ENCODE measurements around the gene ANKRD29.

DNA sequence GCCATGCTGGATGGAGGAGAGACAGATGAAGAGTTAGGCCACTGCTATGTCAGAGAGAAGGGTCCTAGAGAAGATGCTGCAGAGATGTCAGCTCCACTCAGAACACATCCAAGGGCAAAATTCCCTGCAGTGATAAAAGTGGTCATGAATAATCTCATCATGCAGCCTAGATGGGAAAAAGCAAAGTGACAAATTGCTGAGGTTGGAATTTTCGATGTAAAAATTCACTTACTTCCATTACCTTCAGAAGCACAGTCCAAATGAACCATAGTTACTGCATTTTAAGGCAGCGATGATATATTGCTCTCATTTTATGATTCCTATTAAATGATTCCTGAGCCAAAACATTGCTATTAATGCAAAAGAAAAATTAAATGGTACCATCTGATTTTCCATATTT, 16.4 kb downstream of the ANKRD29 start:
- no peak for TF ChIP-seq RHOXF2B (CRISPR knock-in tag; conservative IDR thresholded peaks at IDR 0.05)
- no peak for TF ChIP-seq KAT7 (CRISPR knock-in tag; IDR thresholded peaks at IDR 0.05; ENCODE audit: borderline replicate concordance)
- TF ChIP-seq HDGF (IDR thresholded peaks at IDR 0.05), result no peak
- TF ChIP-seq, protein P1, sequence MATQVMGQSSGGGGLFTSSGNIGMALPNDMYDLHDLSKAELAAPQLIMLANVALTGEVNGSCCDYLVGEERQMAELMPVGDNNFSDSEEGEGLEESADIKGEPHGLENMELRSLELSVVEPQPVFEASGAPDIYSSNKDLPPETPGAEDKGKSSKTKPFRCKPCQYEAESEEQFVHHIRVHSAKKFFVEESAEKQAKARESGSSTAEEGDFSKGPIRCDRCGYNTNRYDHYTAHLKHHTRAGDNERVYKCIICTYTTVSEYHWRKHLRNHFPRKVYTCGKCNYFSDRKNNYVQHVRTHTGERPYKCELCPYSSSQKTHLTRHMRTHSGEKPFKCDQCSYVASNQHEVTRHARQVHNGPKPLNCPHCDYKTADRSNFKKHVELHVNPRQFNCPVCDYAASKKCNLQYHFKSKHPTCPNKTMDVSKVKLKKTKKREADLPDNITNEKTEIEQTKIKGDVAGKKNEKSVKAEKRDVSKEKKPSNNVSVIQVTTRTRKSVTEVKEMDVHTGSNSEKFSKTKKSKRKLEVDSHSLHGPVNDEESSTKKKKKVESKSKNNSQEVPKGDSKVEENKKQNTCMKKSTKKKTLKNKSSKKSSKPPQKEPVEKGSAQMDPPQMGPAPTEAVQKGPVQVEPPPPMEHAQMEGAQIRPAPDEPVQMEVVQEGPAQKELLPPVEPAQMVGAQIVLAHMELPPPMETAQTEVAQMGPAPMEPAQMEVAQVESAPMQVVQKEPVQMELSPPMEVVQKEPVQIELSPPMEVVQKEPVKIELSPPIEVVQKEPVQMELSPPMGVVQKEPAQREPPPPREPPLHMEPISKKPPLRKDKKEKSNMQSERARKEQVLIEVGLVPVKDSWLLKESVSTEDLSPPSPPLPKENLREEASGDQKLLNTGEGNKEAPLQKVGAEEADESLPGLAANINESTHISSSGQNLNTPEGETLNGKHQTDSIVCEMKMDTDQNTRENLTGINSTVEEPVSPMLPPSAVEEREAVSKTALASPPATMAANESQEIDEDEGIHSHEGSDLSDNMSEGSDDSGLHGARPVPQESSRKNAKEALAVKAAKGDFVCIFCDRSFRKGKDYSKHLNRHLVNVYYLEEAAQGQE (IDR thresholded peaks at IDR 0.05; ENCODE audit: borderline replicate concordance), result no peak
- TF ChIP-seq, protein P1 (CRISPR knock-in tag; IDR thresholded peaks at IDR 0.05; ENCODE audit: low read depth), result no peak
